A549 (cell line): ENCODE data around the gene SAP25.
"Not testable (repeated sequence)": the region's sequence is repeated elsewhere in the genome, so short reads cannot be mapped to it uniquely, and the experiment has no call there.

Experiments used
- EP300 ChIP-seq, 2 experiments: fragments of >200 bp; sonication (Bioruptor Twin); formaldehyde crosslinking; IDR thresholded peaks; 2 replicates in 1 of 2; 3 replicates in 1 of 2; pipeline ENCODE4 v1.6.1; 2016 to 2017
- MAFK ChIP-seq: fragments of 450-650 bp; IDR thresholded peaks from 2 replicates; pipeline ENCODE4 v1.6.1; 2014; ENCODE audit not compliant: partially characterized antibody
- NFE2L2 ChIP-seq: fragments of 150-350 bp; conservative IDR thresholded peaks from 2 replicates; pipeline ENCODE4 v1.6.1; 2014; ENCODE audit warnings: low read length
- POLR2A ChIP-seq: IDR thresholded peaks from 2 replicates; pipeline ENCODE4 v1.6.1; 2012; ENCODE audit warnings: mild to moderate bottlenecking, low read length
- RAD21 ChIP-seq, 2 experiments: fragments of >200 bp in 1 of 2; sonication (Bioruptor Twin) in 1 of 2; formaldehyde crosslinking in 1 of 2; IDR thresholded peaks in 1 of 2; conservative IDR thresholded peaks in 1 of 2; 2 replicates in 1 of 2; 3 replicates in 1 of 2; pipeline ENCODE4 v1.6.1; 2012 to 2018; ENCODE audit warnings: inconsistent platforms in 1 of 2
- TF ChIP-seq, protein P1 (sequence below): IDR thresholded peaks from 2 replicates; pipeline ENCODE4 v1.6.1; 2012
- TF ChIP-seq, protein P2 (sequence below): IDR thresholded peaks from 2 replicates; pipeline ENCODE4 v1.6.1; 2012
- TF ChIP-seq, protein P3 (sequence below): fragments of 200-600 bp; sonication (generic); IDR thresholded peaks from 2 replicates; pipeline ENCODE4 v1.6.1; 2016; ENCODE audit warnings: antibody characterized with exemption, mild to moderate bottlenecking, moderate library complexity
- TF ChIP-seq, protein P4 (sequence below): fragments of >200 bp; sonication (Bioruptor Twin); formaldehyde crosslinking; IDR thresholded peaks from 3 replicates; pipeline ENCODE4 v1.5.1; 2016

DNA sequence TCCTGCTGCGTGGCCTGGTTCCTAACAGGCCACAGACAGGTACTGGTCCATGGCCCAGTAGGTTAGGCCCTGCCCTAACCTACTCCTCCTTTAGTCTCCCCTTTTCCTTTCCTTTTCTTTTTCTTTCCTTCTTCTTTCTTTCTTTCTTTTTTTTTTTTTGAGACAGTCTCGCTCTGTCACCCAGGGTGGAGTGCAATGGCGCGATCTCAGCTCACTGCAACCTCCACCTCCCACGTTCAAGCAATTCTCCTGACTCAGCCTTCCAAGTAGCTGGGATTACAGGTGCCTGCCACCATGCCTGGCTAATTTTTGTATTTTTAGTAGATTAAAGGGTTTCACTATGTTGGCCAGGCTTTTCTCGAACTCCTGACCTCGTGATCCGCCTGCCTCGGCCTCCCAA is 37.7 kb downstream of the SAP25 start:
- TF ChIP-seq, protein P1, sequence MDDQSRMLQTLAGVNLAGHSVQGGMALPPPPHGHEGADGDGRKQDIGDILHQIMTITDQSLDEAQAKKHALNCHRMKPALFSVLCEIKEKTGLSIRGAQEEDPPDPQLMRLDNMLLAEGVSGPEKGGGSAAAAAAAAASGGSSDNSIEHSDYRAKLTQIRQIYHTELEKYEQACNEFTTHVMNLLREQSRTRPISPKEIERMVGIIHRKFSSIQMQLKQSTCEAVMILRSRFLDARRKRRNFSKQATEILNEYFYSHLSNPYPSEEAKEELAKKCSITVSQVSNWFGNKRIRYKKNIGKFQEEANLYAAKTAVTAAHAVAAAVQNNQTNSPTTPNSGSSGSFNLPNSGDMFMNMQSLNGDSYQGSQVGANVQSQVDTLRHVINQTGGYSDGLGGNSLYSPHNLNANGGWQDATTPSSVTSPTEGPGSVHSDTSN, result not testable (repeated sequence)
- TF ChIP-seq, protein P2, sequence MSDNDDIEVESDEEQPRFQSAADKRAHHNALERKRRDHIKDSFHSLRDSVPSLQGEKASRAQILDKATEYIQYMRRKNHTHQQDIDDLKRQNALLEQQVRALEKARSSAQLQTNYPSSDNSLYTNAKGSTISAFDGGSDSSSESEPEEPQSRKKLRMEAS, result not testable (repeated sequence)
- not testable (repeated sequence) for TF ChIP-seq RAD21 (conservative IDR thresholded peaks at IDR 0.05 in 1 of 2, IDR thresholded peaks at IDR 0.05 in 1 of 2); POLR2A; MAFK; EP300 (IDR thresholded peaks at IDR 0.05); NFE2L2
- TF ChIP-seq, protein P3, sequence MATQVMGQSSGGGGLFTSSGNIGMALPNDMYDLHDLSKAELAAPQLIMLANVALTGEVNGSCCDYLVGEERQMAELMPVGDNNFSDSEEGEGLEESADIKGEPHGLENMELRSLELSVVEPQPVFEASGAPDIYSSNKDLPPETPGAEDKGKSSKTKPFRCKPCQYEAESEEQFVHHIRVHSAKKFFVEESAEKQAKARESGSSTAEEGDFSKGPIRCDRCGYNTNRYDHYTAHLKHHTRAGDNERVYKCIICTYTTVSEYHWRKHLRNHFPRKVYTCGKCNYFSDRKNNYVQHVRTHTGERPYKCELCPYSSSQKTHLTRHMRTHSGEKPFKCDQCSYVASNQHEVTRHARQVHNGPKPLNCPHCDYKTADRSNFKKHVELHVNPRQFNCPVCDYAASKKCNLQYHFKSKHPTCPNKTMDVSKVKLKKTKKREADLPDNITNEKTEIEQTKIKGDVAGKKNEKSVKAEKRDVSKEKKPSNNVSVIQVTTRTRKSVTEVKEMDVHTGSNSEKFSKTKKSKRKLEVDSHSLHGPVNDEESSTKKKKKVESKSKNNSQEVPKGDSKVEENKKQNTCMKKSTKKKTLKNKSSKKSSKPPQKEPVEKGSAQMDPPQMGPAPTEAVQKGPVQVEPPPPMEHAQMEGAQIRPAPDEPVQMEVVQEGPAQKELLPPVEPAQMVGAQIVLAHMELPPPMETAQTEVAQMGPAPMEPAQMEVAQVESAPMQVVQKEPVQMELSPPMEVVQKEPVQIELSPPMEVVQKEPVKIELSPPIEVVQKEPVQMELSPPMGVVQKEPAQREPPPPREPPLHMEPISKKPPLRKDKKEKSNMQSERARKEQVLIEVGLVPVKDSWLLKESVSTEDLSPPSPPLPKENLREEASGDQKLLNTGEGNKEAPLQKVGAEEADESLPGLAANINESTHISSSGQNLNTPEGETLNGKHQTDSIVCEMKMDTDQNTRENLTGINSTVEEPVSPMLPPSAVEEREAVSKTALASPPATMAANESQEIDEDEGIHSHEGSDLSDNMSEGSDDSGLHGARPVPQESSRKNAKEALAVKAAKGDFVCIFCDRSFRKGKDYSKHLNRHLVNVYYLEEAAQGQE, result not testable (repeated sequence)
- TF ChIP-seq, protein P4, sequence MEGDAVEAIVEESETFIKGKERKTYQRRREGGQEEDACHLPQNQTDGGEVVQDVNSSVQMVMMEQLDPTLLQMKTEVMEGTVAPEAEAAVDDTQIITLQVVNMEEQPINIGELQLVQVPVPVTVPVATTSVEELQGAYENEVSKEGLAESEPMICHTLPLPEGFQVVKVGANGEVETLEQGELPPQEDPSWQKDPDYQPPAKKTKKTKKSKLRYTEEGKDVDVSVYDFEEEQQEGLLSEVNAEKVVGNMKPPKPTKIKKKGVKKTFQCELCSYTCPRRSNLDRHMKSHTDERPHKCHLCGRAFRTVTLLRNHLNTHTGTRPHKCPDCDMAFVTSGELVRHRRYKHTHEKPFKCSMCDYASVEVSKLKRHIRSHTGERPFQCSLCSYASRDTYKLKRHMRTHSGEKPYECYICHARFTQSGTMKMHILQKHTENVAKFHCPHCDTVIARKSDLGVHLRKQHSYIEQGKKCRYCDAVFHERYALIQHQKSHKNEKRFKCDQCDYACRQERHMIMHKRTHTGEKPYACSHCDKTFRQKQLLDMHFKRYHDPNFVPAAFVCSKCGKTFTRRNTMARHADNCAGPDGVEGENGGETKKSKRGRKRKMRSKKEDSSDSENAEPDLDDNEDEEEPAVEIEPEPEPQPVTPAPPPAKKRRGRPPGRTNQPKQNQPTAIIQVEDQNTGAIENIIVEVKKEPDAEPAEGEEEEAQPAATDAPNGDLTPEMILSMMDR, result not testable (repeated sequence)
